ENCODE measurements around the gene CREBBP.

CREBBP gene

GRCh38 chr16:3696425-3697218 lies 183.9 kb downstream of the CREBBP start:
- no peak overlapping the region for H3K4me3 ChIP-seq (ENCODE audit: low read depth, low read length)
- DNase-seq: no peak
- H3K36me3 ChIP-seq: peaks cover 19% of the 10 kb centered on the region
- H3K27ac ChIP-seq: no peak overlapping the region
- TF ChIP-seq CTCF (IDR thresholded peaks at IDR 0.05; ENCODE audit: low read depth, low read length): no peak
- H3K27me3 ChIP-seq (ENCODE audit: insufficient read depth, low read depth, severe bottlenecking): no peaks in the 10 kb centered on the region
- H3K9me3 ChIP-seq (ENCODE audit: severe bottlenecking): no peaks in the 10 kb centered on the region

GRCh38 chr16:3695610-3696369 lies 184.7 kb downstream of the CREBBP start:
- Histone ChIP-seq H3K27me3 (ENCODE audit: insufficient read depth, low read depth, severe bottlenecking) (no peaks in the 10 kb centered on the region), H3K27ac (no peak overlapping the region), H3K36me3 (peaks cover 17% of the 10 kb centered on the region), H3K9me3 (ENCODE audit: severe bottlenecking) (no peaks in the 10 kb centered on the region), H3K4me3 (ENCODE audit: low read depth, low read length) (no peak overlapping the region)
- DNase-seq: no peak
- TF ChIP-seq CTCF (IDR thresholded peaks at IDR 0.05; ENCODE audit: low read depth, low read length): no peak

GRCh38 chr16:3694051-3694450 lies 186.5 kb downstream of the CREBBP start:
- Histone ChIP-seq H3K9me3 (ENCODE audit: severe bottlenecking) (no peaks in the 10 kb centered on the region), H3K27ac (no peak overlapping the region), H3K36me3 (peaks cover 25% of the 10 kb centered on the region), H3K27me3 (ENCODE audit: insufficient read depth, low read depth, severe bottlenecking) (no peaks in the 10 kb centered on the region), H3K4me3 (ENCODE audit: low read depth, low read length) (no peak overlapping the region)
- TF ChIP-seq CTCF (IDR thresholded peaks at IDR 0.05; ENCODE audit: low read depth, low read length): no peak
- no peak for DNase-seq

- Histone ChIP-seq H3K4me3 (ENCODE audit: low read depth, low read length) (no peak overlapping the region), H3K27me3 (ENCODE audit: insufficient read depth, low read depth, severe bottlenecking) (no peaks in the 10 kb centered on the region), H3K9me3 (ENCODE audit: severe bottlenecking) (no peaks in the 10 kb centered on the region), H3K27ac (no peak overlapping the region), H3K36me3 (peaks cover 44% of the 10 kb centered on the region)
- no peak for TF ChIP-seq CTCF (IDR thresholded peaks at IDR 0.05; ENCODE audit: low read depth, low read length)
- no peak for DNase-seq
These were observed 188.8 kb downstream of the CREBBP start for GRCh38 chr16:3691761-3692160.

GRCh38 chr16:3690980-3691720 lies 189.4 kb downstream of the CREBBP start:
- Histone ChIP-seq H3K4me3 (ENCODE audit: low read depth, low read length) (no peak overlapping the region), H3K9me3 (ENCODE audit: severe bottlenecking) (no peaks in the 10 kb centered on the region), H3K27ac (no peak overlapping the region), H3K36me3 (peaks cover 50% of the 10 kb centered on the region), H3K27me3 (ENCODE audit: insufficient read depth, low read depth, severe bottlenecking) (no peaks in the 10 kb centered on the region)
- DNase-seq: no peak
- TF ChIP-seq CTCF (IDR thresholded peaks at IDR 0.05; ENCODE audit: low read depth, low read length): 0 out of 2 replicates have a peak, but pooled peaks have one; percentile 2

All from WERI-Rb-1 (cell line).